Adrenal gland (tissue), 12 donors: ENCODE results near the gene MRPS5. TPM values are rescaled to one million over a fixed set of nuclear protein-coding genes. Genes with fewer than 3 reads are reported as not detected.

Experiments used
- DNase-seq, 7 donors: peaks; one replicate each; pipeline ENCODE4 v3.0.0-alpha.2; 2019 to 2020
- H3K27ac ChIP-seq, 5 donors: fragments of 200-600 bp; sonication (generic) in 4 of 5; 1 replicate in 3 of 5; 2 replicates in 2 of 5; pipeline versions ENCODE4 v1.5.1 to v1.8.0; 2016 to 2020; ENCODE audit warnings: mild to moderate bottlenecking in 1 of 5
- H3K27me3 ChIP-seq: fragments of 200-600 bp; 2 replicates; pipeline ENCODE4 v1.8.0; 2021
- H3K36me3 ChIP-seq, 2 donors: fragments of 200-600 bp; replicated peaks in 1 of 2; 1 replicate in 1 of 2; 2 replicates in 1 of 2; pipeline versions ENCODE4 v1.5.1 to v1.8.0; 2018 to 2022
- H3K4me1 ChIP-seq, 2 donors: fragments of 200-600 bp; replicated peaks in 1 of 2; 1 replicate in 1 of 2; 2 replicates in 1 of 2; pipeline versions ENCODE4 v1.5.1 to v1.8.0; 2018 to 2021
- H3K4me3 ChIP-seq, 4 donors: fragments of 200-600 bp; sonication (generic) in 3 of 4; one replicate each; pipeline ENCODE4 v1.5.1; 2016 to 2018
- H3K9me3 ChIP-seq, 3 donors: fragments of 200-600 bp; sonication (generic) in 1 of 3; replicated peaks in 1 of 3; 1 replicate in 2 of 3; 2 replicates in 1 of 3; pipeline versions ENCODE4 v1.5.1 to v1.8.0; 2016 to 2021
- CTCF ChIP-seq, 6 experiments: fragments of 450-650 bp in 4 of 6; fragments of 200-600 bp in 2 of 6; sonication (generic) in 1 of 6; IDR thresholded peaks; 1 replicate in 5 of 6; 2 replicates in 1 of 6; pipeline versions ENCODE4 v1.5.1 to v1.8.0; 2016 to 2021; ENCODE audit warnings: antibody characterized with exemption in 6 of 6, mild to moderate bottlenecking in 2 of 6, moderate library complexity in 1 of 6
- POLR2A ChIP-seq, 2 donors: fragments of 450-650 bp; IDR thresholded peaks; one replicate each; pipeline ENCODE4 v1.6.1; 2017; ENCODE audit warnings: antibody characterized with exemption in 2 of 2, mild to moderate bottlenecking in 2 of 2, moderate library complexity in 1 of 2
- WGBS, 4 donors: extraction: QIAGEN DNeasy Blood & Tissue Kit in 2 of 4; methylation state at CpG; one replicate each; pipeline versions ENCODE4 v1.1.5 to v1.1.7; 2013 to 2017; 5-methylcytosine and 5-hydroxymethylcytosine counted together
- intact Hi-C, 2 donors: fragments of 100-400 bp; cut with DNase I; formaldehyde crosslinking; loops; one replicate each; pipeline versions ENCODE4 v1.14.1 to v1.15.0; 2022 to 2023
- polyA plus RNA-seq, 3 donors: library from polyadenylated mRNA; stranded (reverse); fragments of 200-250 nt in 2 of 3; fragments of 350-450 nt in 1 of 3; fragmentation: Illumina TruSeq in 1 of 3; extraction: RNeasy Lipid Tissue Mini Kit (QIAGEN cat#74804) in 1 of 3; gene quantifications; one replicate each; pipeline ENCODE4 v1.2.3, GENCODE V29; 2013 to 2014
- total RNA-seq, 9 donors: library from RNA; depleted of rRNA in 4 of 9; stranded (reverse); fragments of >200 nt in 4 of 9; fragments of 120-200 nt in 1 of 9; fragmentation: NEBNext Ultra II Directional in 1 of 9; extraction: Animal tissue kit (Norgen Biotek cat#: 25700) in 1 of 9; gene quantifications; one replicate each; pipeline versions ENCODE4 v1.1.0 to v1.2.4, GENCODE V29; 2013 to 2023
- donor health status: healthy with polysubstance abuse.
- donor health status: Bipolar disorder and iron deficiency.
- donor health status: DM: yes; HTN: yes; CAD: no.
- donor health status: DM: no; HTN: no; CAD: no.
- donor health status: DM: no; HTN: no; CAD: no.
- donor health status: DM: yes; HTN: yes; CAD: no.

The MRPS5 gene
- total and polyA plus RNA-seq, 12 donors: 41.0 to 99.0 (median 60.3) TPM

GRCh38 chr2:95165371-95166064 is 43.9 kb upstream of the MRPS5 start, which contains the start of gene ZNF2:
ZNF2 (plus strand) TSS chr2:95165809; CDS start chr2:95176227, 10,418 bp downstream.
- intact Hi-C loops: no loop called here
- Histone ChIP-seq H3K27me3 (no peaks in the 10 kb centered on the region), H3K27ac (peak within 1 kb of the TSS; percentile 81 to 96 (median 94)), H3K4me1 (peaks cover 12 to 17% of the 10 kb centered on the region in 2 donors), H3K4me3 (peak within 1 kb of the TSS; percentile 50 to 96 (median 66)), H3K36me3 (no peaks in the 10 kb centered on the region), H3K9me3 (no peaks in the 10 kb centered on the region)
- WGBS, 4 donors: 0 to 1% (median 0%) methylated on average over 11 to 56 of the region's 56 CpGs
- DNase-seq: peak; percentile 98 to 99 (median 99)
- TF ChIP-seq CTCF (IDR thresholded peaks at IDR 0.05) (no peak), POLR2A (IDR thresholded peaks at IDR 0.05) (peak; percentile 54 to 69)

- intact Hi-C loops: no loop called here
- WGBS, 4 donors: 0 to 1% (median 0%) methylated on average over 4 to 9 of the region's 9 CpGs
- peaks cover 12 to 17% of the 10 kb centered on the region in 2 donors for H3K4me1 ChIP-seq
- no peaks in the 10 kb centered on the region for H3K9me3 ChIP-seq
- H3K36me3 ChIP-seq: no peaks in the 10 kb centered on the region
- DNase-seq: no peak
- no peaks in the 10 kb centered on the region for H3K27me3 ChIP-seq
- no peak for TF ChIP-seq CTCF (IDR thresholded peaks at IDR 0.05)
- no peak for TF ChIP-seq POLR2A (IDR thresholded peaks at IDR 0.05)
- H3K27ac ChIP-seq: peak overlapping the region; percentile 81 to 96 (median 94)
- H3K4me3 ChIP-seq: peak overlapping the region; percentile 12 to 96 (median 66)
Observed at GRCh38 chr2:95165030-95165370, 43.4 kb upstream of the MRPS5 start.

- peaks cover 12 to 19% of the 10 kb centered on the region in 2 donors for H3K4me1 ChIP-seq
- TF ChIP-seq POLR2A (IDR thresholded peaks at IDR 0.05) (peak in 1 of 2 donors; percentile 30), CTCF (IDR thresholded peaks at IDR 0.05) (no peak)
- DNase-seq: peak; percentile 71 to 87 (median 74)
- peaks cover 0 to 6% (median 0%) of the 10 kb centered on the region in 3 donors for H3K9me3 ChIP-seq
- peak within 1 kb of the TSS in 4 of 5 donors; percentile 42 to 86 (median 72) for H3K27ac ChIP-seq
- no peaks in the 10 kb centered on the region for H3K27me3 ChIP-seq
- 10 to 60% (median 19%) methylated on average over 5 to 63 of the region's 64 CpGs for WGBS, 4 donors
- intact Hi-C loops: loop anchor here in 1 of 2 donors (5.0 kb wide), 1 partner anchor 38 kb away; the partner anchor contains the start of gene MRPS5
- H3K4me3 ChIP-seq: peak within 1 kb of the TSS in 3 of 4 donors; percentile 60 to 92 (median 66)
- no peaks in the 10 kb centered on the region for H3K36me3 ChIP-seq
Observed at GRCh38 chr2:95159690-95160449, 38.3 kb upstream of the MRPS5 start, which contains the start of gene ZNF514. ZNF514 (minus strand) TSS chr2:95159848; CDS start chr2:95153253, 6,595 bp downstream.
